ENCODE data around the gene CACNA2D3.

Gene CACNA2D3

GRCh38 chr3:54341811-54342210 lies 219.5 kb downstream of the CACNA2D3 start:
- Histone ChIP-seq H3K27me3 (ENCODE audit: control insufficient read depth in 2 of 2, insufficient read depth in 2 of 2, low read length in 2 of 2) (peaks cover 5 to 25% of the 10 kb centered on the region in 2 donors), H3K27ac (ENCODE audit: low read depth in 2 of 2, low read length in 2 of 2) (no peak overlapping the region), H3K4me1 (ENCODE audit: control insufficient read depth in 2 of 2, insufficient read depth in 2 of 2, low read length in 2 of 2) (no peaks in the 10 kb centered on the region), H3K9me3 (ENCODE audit: control insufficient read depth in 2 of 2, low read length in 2 of 2) (no peaks in the 10 kb centered on the region), H3K9ac (ENCODE audit: low read depth in 1 of 2, low read length in 2 of 2) (no peak overlapping the region), H3K4me3 (ENCODE audit: low read length in 2 of 2) (no peak overlapping the region), H3K36me3 (ENCODE audit: control insufficient read depth in 2 of 2, insufficient read depth in 2 of 2, low read length in 2 of 2) (no peaks in the 10 kb centered on the region)

GRCh38 chr3:54342676-54343075 lies 220.3 kb downstream of the CACNA2D3 start:
- Histone ChIP-seq H3K36me3 (ENCODE audit: control insufficient read depth in 2 of 2, insufficient read depth in 2 of 2, low read length in 2 of 2) (no peaks in the 10 kb centered on the region), H3K4me3 (ENCODE audit: low read length in 2 of 2) (no peak overlapping the region), H3K9ac (ENCODE audit: low read depth in 1 of 2, low read length in 2 of 2) (no peak overlapping the region), H3K9me3 (ENCODE audit: control insufficient read depth in 2 of 2, low read length in 2 of 2) (no peaks in the 10 kb centered on the region), H3K27ac (ENCODE audit: low read depth in 2 of 2, low read length in 2 of 2) (no peak overlapping the region), H3K4me1 (ENCODE audit: control insufficient read depth in 2 of 2, insufficient read depth in 2 of 2, low read length in 2 of 2) (no peaks in the 10 kb centered on the region), H3K27me3 (ENCODE audit: control insufficient read depth in 2 of 2, insufficient read depth in 2 of 2, low read length in 2 of 2) (peaks cover 5 to 25% of the 10 kb centered on the region in 2 donors)

GRCh38 chr3:54343495-54343894 lies 221.1 kb downstream of the CACNA2D3 start:
- Histone ChIP-seq H3K36me3 (ENCODE audit: control insufficient read depth in 2 of 2, insufficient read depth in 2 of 2, low read length in 2 of 2) (no peaks in the 10 kb centered on the region), H3K4me1 (ENCODE audit: control insufficient read depth in 2 of 2, insufficient read depth in 2 of 2, low read length in 2 of 2) (no peaks in the 10 kb centered on the region), H3K9ac (ENCODE audit: low read depth in 1 of 2, low read length in 2 of 2) (no peak overlapping the region), H3K27me3 (ENCODE audit: control insufficient read depth in 2 of 2, insufficient read depth in 2 of 2, low read length in 2 of 2) (peaks cover 5 to 25% of the 10 kb centered on the region in 2 donors), H3K9me3 (ENCODE audit: control insufficient read depth in 2 of 2, low read length in 2 of 2) (no peaks in the 10 kb centered on the region), H3K4me3 (ENCODE audit: low read length in 2 of 2) (no peak overlapping the region), H3K27ac (ENCODE audit: low read depth in 2 of 2, low read length in 2 of 2) (no peak overlapping the region)

GRCh38 chr3:54344601-54345231 lies 222.4 kb downstream of the CACNA2D3 start:
- H3K9me3 ChIP-seq (ENCODE audit: control insufficient read depth in 2 of 2, low read length in 2 of 2): no peaks in the 10 kb centered on the region
- peaks cover 5 to 25% of the 10 kb centered on the region in 2 donors for H3K27me3 ChIP-seq (ENCODE audit: control insufficient read depth in 2 of 2, insufficient read depth in 2 of 2, low read length in 2 of 2)
- no peak overlapping the region for H3K4me3 ChIP-seq (ENCODE audit: low read length in 2 of 2)
- no peaks in the 10 kb centered on the region for H3K4me1 ChIP-seq (ENCODE audit: control insufficient read depth in 2 of 2, insufficient read depth in 2 of 2, low read length in 2 of 2)
- H3K9ac ChIP-seq (ENCODE audit: low read depth in 1 of 2, low read length in 2 of 2): no peak overlapping the region
- H3K27ac ChIP-seq (ENCODE audit: low read depth in 2 of 2, low read length in 2 of 2): no peak overlapping the region
- H3K36me3 ChIP-seq (ENCODE audit: control insufficient read depth in 2 of 2, insufficient read depth in 2 of 2, low read length in 2 of 2): no peaks in the 10 kb centered on the region

GRCh38 chr3:54345847-54346375 lies 223.6 kb downstream of the CACNA2D3 start:
- Histone ChIP-seq H3K4me1 (ENCODE audit: control insufficient read depth in 2 of 2, insufficient read depth in 2 of 2, low read length in 2 of 2) (no peaks in the 10 kb centered on the region), H3K4me3 (ENCODE audit: low read length in 2 of 2) (no peak overlapping the region), H3K27me3 (ENCODE audit: control insufficient read depth in 2 of 2, insufficient read depth in 2 of 2, low read length in 2 of 2) (peaks cover 5 to 25% of the 10 kb centered on the region in 2 donors), H3K36me3 (ENCODE audit: control insufficient read depth in 2 of 2, insufficient read depth in 2 of 2, low read length in 2 of 2) (no peaks in the 10 kb centered on the region), H3K9ac (ENCODE audit: low read depth in 1 of 2, low read length in 2 of 2) (no peak overlapping the region), H3K27ac (ENCODE audit: low read depth in 2 of 2, low read length in 2 of 2) (no peak overlapping the region), H3K9me3 (ENCODE audit: control insufficient read depth in 2 of 2, low read length in 2 of 2) (no peaks in the 10 kb centered on the region)

- Histone ChIP-seq H3K9me3 (ENCODE audit: control insufficient read depth in 2 of 2, low read length in 2 of 2) (no peaks in the 10 kb centered on the region), H3K9ac (ENCODE audit: low read depth in 1 of 2, low read length in 2 of 2) (no peak overlapping the region), H3K27me3 (ENCODE audit: control insufficient read depth in 2 of 2, insufficient read depth in 2 of 2, low read length in 2 of 2) (peaks cover 5 to 17% of the 10 kb centered on the region in 2 donors), H3K4me1 (ENCODE audit: control insufficient read depth in 2 of 2, insufficient read depth in 2 of 2, low read length in 2 of 2) (no peaks in the 10 kb centered on the region), H3K36me3 (ENCODE audit: control insufficient read depth in 2 of 2, insufficient read depth in 2 of 2, low read length in 2 of 2) (no peaks in the 10 kb centered on the region), H3K27ac (ENCODE audit: low read depth in 2 of 2, low read length in 2 of 2) (no peak overlapping the region), H3K4me3 (ENCODE audit: low read length in 2 of 2) (no peak overlapping the region)
Measured at GRCh38 chr3:54347060-54347459, 224.7 kb downstream of the CACNA2D3 start.

GRCh38 chr3:54347933-54348332 lies 225.6 kb downstream of the CACNA2D3 start:
- H3K36me3 ChIP-seq (ENCODE audit: control insufficient read depth in 2 of 2, insufficient read depth in 2 of 2, low read length in 2 of 2): no peaks in the 10 kb centered on the region
- H3K27ac ChIP-seq (ENCODE audit: low read depth in 2 of 2, low read length in 2 of 2): no peak overlapping the region
- H3K9ac ChIP-seq (ENCODE audit: low read depth in 1 of 2, low read length in 2 of 2): no peak overlapping the region
- H3K4me3 ChIP-seq (ENCODE audit: low read length in 2 of 2): no peak overlapping the region
- H3K4me1 ChIP-seq (ENCODE audit: control insufficient read depth in 2 of 2, insufficient read depth in 2 of 2, low read length in 2 of 2): no peaks in the 10 kb centered on the region
- peaks cover 5 to 9% of the 10 kb centered on the region in 2 donors for H3K27me3 ChIP-seq (ENCODE audit: control insufficient read depth in 2 of 2, insufficient read depth in 2 of 2, low read length in 2 of 2)
- H3K9me3 ChIP-seq (ENCODE audit: control insufficient read depth in 2 of 2, low read length in 2 of 2): no peaks in the 10 kb centered on the region

GRCh38 chr3:54349231-54349652 lies 226.9 kb downstream of the CACNA2D3 start:
- no peaks in the 10 kb centered on the region for H3K9me3 ChIP-seq (ENCODE audit: control insufficient read depth in 2 of 2, low read length in 2 of 2)
- H3K4me3 ChIP-seq (ENCODE audit: low read length in 2 of 2): no peak overlapping the region
- H3K4me1 ChIP-seq (ENCODE audit: control insufficient read depth in 2 of 2, insufficient read depth in 2 of 2, low read length in 2 of 2): no peaks in the 10 kb centered on the region
- peaks cover 0 to 3% of the 10 kb centered on the region in 2 donors for H3K27me3 ChIP-seq (ENCODE audit: control insufficient read depth in 2 of 2, insufficient read depth in 2 of 2, low read length in 2 of 2)
- no peak overlapping the region for H3K9ac ChIP-seq (ENCODE audit: low read depth in 1 of 2, low read length in 2 of 2)
- no peaks in the 10 kb centered on the region for H3K36me3 ChIP-seq (ENCODE audit: control insufficient read depth in 2 of 2, insufficient read depth in 2 of 2, low read length in 2 of 2)
- H3K27ac ChIP-seq (ENCODE audit: low read depth in 2 of 2, low read length in 2 of 2): no peak overlapping the region

GRCh38 chr3:54349691-54350090 lies 227.3 kb downstream of the CACNA2D3 start:
- H3K36me3 ChIP-seq (ENCODE audit: control insufficient read depth in 2 of 2, insufficient read depth in 2 of 2, low read length in 2 of 2): no peaks in the 10 kb centered on the region
- no peaks in the 10 kb centered on the region for H3K9me3 ChIP-seq (ENCODE audit: control insufficient read depth in 2 of 2, low read length in 2 of 2)
- H3K27me3 ChIP-seq (ENCODE audit: control insufficient read depth in 2 of 2, insufficient read depth in 2 of 2, low read length in 2 of 2): no peaks in the 10 kb centered on the region
- no peaks in the 10 kb centered on the region for H3K4me1 ChIP-seq (ENCODE audit: control insufficient read depth in 2 of 2, insufficient read depth in 2 of 2, low read length in 2 of 2)
- H3K4me3 ChIP-seq (ENCODE audit: low read length in 2 of 2): no peak overlapping the region
- no peak overlapping the region for H3K9ac ChIP-seq (ENCODE audit: low read depth in 1 of 2, low read length in 2 of 2)
- no peak overlapping the region for H3K27ac ChIP-seq (ENCODE audit: low read depth in 2 of 2, low read length in 2 of 2)

GRCh38 chr3:54353546-54353945 lies 231.2 kb downstream of the CACNA2D3 start:
- Histone ChIP-seq H3K27me3 (ENCODE audit: control insufficient read depth in 2 of 2, insufficient read depth in 2 of 2, low read length in 2 of 2) (no peaks in the 10 kb centered on the region), H3K4me1 (ENCODE audit: control insufficient read depth in 2 of 2, insufficient read depth in 2 of 2, low read length in 2 of 2) (no peaks in the 10 kb centered on the region), H3K9me3 (ENCODE audit: control insufficient read depth in 2 of 2, low read length in 2 of 2) (no peaks in the 10 kb centered on the region), H3K27ac (ENCODE audit: low read depth in 2 of 2, low read length in 2 of 2) (no peak overlapping the region), H3K4me3 (ENCODE audit: low read length in 2 of 2) (no peak overlapping the region), H3K9ac (ENCODE audit: low read depth in 1 of 2, low read length in 2 of 2) (no peak overlapping the region), H3K36me3 (ENCODE audit: control insufficient read depth in 2 of 2, insufficient read depth in 2 of 2, low read length in 2 of 2) (no peaks in the 10 kb centered on the region)

All from mucosa of rectum (tissue), 2 donors.